ENCODE data around the gene TAOK1.

TAOK1 gene

GRCh38 chr17:29595943-29596774 is 206.0 kb downstream of the TAOK1 start:
- no peak for DNase-seq (ENCODE audit: low read depth in 1 of 2, low spot score in 1 of 2)
- TF ChIP-seq JUND (IDR thresholded peaks at IDR 0.05; ENCODE audit: low read depth): no peak
- in situ Hi-C loops (cut with HindIII; ENCODE audit: low pct_unique_long_range_greater_than_20kb, low sequenced_read_pairs): no loop called here

- no peak for DNase-seq (ENCODE audit: low read depth in 1 of 2, low spot score in 1 of 2)
- no peak for TF ChIP-seq JUND (IDR thresholded peaks at IDR 0.05; ENCODE audit: low read depth)
- in situ Hi-C loops (cut with HindIII; ENCODE audit: low pct_unique_long_range_greater_than_20kb, low sequenced_read_pairs): no loop called here
Measured at GRCh38 chr17:29596811-29597210, 206.6 kb downstream of the TAOK1 start.

- no peak for DNase-seq (ENCODE audit: low read depth in 1 of 2, low spot score in 1 of 2)
- TF ChIP-seq JUND (IDR thresholded peaks at IDR 0.05; ENCODE audit: low read depth): no peak
- in situ Hi-C loops (cut with HindIII; ENCODE audit: low pct_unique_long_range_greater_than_20kb, low sequenced_read_pairs): no loop called here
Measured at GRCh38 chr17:29597361-29598172, 207.4 kb downstream of the TAOK1 start.
